ENCODE data around the gene SRPK2. TPM values are rescaled to one million over a fixed set of nuclear protein-coding genes. Genes with fewer than 3 reads are reported as not detected.

SRPK2 gene
- total RNA-seq, 1 experiment from 2014 or later = 59.8 TPM

DNA sequence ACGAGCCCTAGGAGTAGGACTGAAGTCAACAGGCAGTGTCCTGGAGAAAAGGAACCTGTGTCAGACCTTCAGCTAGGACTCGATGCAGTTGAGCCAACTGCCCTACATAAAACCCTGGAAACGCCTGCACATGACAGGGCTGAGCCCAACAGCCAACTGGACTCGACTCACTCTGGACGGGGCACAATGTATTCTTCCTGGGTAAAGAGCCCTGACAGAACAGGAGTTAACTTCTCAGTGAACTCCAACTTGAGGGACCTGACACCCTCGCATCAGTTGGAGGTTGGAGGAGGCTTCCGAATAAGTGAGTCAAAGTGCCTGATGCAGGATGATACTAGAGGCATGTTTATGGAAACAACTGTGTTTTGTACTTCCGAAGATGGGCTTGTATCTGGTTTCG lies 281.3 kb downstream of the SRPK2 start:
- DNase-seq (ENCODE audit: low spot score) = no peak
- intact Hi-C loops (cut with micrococcal nuclease; ENCODE audit: unreplicated experiment) = loop anchor here (5.0 kb wide), 2 partner anchors 125 to 185 kb away; no protein-coding TSS in a partner anchor
- H3K4me3 ChIP-seq (ENCODE audit: low read depth, low read length, poor library complexity, severe bottlenecking) = no peak overlapping the region
- TF ChIP-seq, protein P1, sequence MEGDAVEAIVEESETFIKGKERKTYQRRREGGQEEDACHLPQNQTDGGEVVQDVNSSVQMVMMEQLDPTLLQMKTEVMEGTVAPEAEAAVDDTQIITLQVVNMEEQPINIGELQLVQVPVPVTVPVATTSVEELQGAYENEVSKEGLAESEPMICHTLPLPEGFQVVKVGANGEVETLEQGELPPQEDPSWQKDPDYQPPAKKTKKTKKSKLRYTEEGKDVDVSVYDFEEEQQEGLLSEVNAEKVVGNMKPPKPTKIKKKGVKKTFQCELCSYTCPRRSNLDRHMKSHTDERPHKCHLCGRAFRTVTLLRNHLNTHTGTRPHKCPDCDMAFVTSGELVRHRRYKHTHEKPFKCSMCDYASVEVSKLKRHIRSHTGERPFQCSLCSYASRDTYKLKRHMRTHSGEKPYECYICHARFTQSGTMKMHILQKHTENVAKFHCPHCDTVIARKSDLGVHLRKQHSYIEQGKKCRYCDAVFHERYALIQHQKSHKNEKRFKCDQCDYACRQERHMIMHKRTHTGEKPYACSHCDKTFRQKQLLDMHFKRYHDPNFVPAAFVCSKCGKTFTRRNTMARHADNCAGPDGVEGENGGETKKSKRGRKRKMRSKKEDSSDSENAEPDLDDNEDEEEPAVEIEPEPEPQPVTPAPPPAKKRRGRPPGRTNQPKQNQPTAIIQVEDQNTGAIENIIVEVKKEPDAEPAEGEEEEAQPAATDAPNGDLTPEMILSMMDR (conservative IDR thresholded peaks at IDR 0.05; ENCODE audit: low read depth, low read length) = no peak
- TF ChIP-seq EZH2 (IDR thresholded peaks at IDR 0.05; ENCODE audit: borderline replicate concordance, low read depth, low read length, poor library complexity, severe bottlenecking) = no peak
- H3K9me3 ChIP-seq (ENCODE audit: low read depth, low read length, poor library complexity, severe bottlenecking) = no peaks in the 10 kb centered on the region
- CTCF ChIA-PET = no interaction called here
- POLR2A ChIA-PET (ENCODE audit: low non-redundant PET) = no interaction called here
- TSS peak; percentile 42 for BruUV-seq (replicated peaks)
- H3K27me3 ChIP-seq (replicated peaks; ENCODE audit: insufficient read depth, low read depth, low read length, poor library complexity) = no peaks in the 10 kb centered on the region
- peaks cover 94% of the 10 kb centered on the region for H3K36me3 ChIP-seq (ENCODE audit: insufficient read depth, low read length, poor library complexity, severe bottlenecking)
- H3K27ac ChIP-seq (ENCODE audit: low read depth, low read length, poor library complexity, severe bottlenecking) = peak overlapping the region; percentile 7
- peaks cover 16% of the 10 kb centered on the region for H3K4me1 ChIP-seq (ENCODE audit: insufficient read depth, low read length, poor library complexity, severe bottlenecking)

DNA sequence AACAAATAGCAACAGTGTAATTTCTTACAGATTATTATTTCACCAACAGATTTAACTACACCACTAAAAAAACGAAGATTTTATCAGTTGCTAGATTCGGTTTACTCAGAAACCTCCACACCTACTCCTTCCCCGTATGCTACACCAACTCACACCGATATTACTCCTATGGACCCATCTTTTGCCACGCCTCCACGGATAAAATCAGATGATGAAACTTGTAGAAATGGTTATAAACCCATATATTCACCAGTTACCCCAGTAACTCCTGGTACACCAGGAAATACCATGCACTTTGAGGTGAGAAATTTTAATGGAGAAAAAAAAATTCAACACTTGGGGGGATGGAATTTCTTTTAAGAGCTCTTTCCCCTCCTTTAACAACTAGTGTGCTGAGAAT lies 282.2 kb downstream of the SRPK2 start:
- CTCF ChIA-PET = no interaction called here
- H3K9me3 ChIP-seq (ENCODE audit: low read depth, low read length, poor library complexity, severe bottlenecking) = no peaks in the 10 kb centered on the region
- BruUV-seq (replicated peaks) = no TSS peak
- intact Hi-C loops (cut with micrococcal nuclease; ENCODE audit: unreplicated experiment) = loop anchor here (5.0 kb wide), 2 partner anchors 124 to 184 kb away; no protein-coding TSS in a partner anchor
- H3K4me1 ChIP-seq (ENCODE audit: insufficient read depth, low read length, poor library complexity, severe bottlenecking) = peaks cover 16% of the 10 kb centered on the region
- POLR2A ChIA-PET (ENCODE audit: low non-redundant PET) = interaction anchor here (0.6 kb wide), 1 partner anchor 93 kb away, joined by 3 read pairs; no protein-coding TSS in a partner anchor
- peak; percentile 11 for DNase-seq (ENCODE audit: low spot score)
- peak overlapping the region; percentile 64 for H3K27ac ChIP-seq (ENCODE audit: low read depth, low read length, poor library complexity, severe bottlenecking)
- no peak for TF ChIP-seq EZH2 (IDR thresholded peaks at IDR 0.05; ENCODE audit: borderline replicate concordance, low read depth, low read length, poor library complexity, severe bottlenecking)
- TF ChIP-seq, protein P1 (conservative IDR thresholded peaks at IDR 0.05; ENCODE audit: low read depth, low read length) = no peak
- peaks cover 92% of the 10 kb centered on the region for H3K36me3 ChIP-seq (ENCODE audit: insufficient read depth, low read length, poor library complexity, severe bottlenecking)
- no peak overlapping the region for H3K4me3 ChIP-seq (ENCODE audit: low read depth, low read length, poor library complexity, severe bottlenecking)
- no peaks in the 10 kb centered on the region for H3K27me3 ChIP-seq (replicated peaks; ENCODE audit: insufficient read depth, low read depth, low read length, poor library complexity)

DNA sequence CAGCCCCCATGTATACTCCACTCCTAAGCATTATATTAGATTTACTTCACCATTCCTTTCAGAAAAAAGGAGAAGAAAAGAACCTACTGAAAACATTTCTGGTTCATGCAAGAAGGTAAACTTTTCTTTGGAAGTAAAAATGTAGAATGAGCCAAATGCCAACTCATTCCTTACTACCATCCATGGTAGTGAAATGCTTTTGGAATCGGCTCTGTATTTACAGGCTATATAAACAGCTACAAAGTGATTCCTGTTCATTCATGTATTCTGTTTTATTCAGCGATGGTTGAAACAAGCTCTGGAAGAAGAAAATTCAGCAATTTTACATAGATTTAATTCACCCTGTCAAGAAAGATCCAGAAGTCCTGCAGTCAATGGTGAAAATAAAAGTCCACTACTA lies 283.1 kb downstream of the SRPK2 start:
- Histone ChIP-seq H3K27me3 (replicated peaks; ENCODE audit: insufficient read depth, low read depth, low read length, poor library complexity) (no peaks in the 10 kb centered on the region), H3K9me3 (ENCODE audit: low read depth, low read length, poor library complexity, severe bottlenecking) (no peaks in the 10 kb centered on the region), H3K27ac (ENCODE audit: low read depth, low read length, poor library complexity, severe bottlenecking) (peak overlapping the region; percentile 64), H3K36me3 (ENCODE audit: insufficient read depth, low read length, poor library complexity, severe bottlenecking) (peaks cover 89% of the 10 kb centered on the region), H3K4me1 (ENCODE audit: insufficient read depth, low read length, poor library complexity, severe bottlenecking) (peaks cover 16% of the 10 kb centered on the region), H3K4me3 (ENCODE audit: low read depth, low read length, poor library complexity, severe bottlenecking) (no peak overlapping the region)
- intact Hi-C loops (cut with micrococcal nuclease; ENCODE audit: unreplicated experiment) = loop anchor here (5.0 kb wide), 2 partner anchors 123 to 183 kb away; no protein-coding TSS in a partner anchor
- POLR2A ChIA-PET (ENCODE audit: low non-redundant PET) = no interaction called here
- TF ChIP-seq, protein P1 (conservative IDR thresholded peaks at IDR 0.05; ENCODE audit: low read depth, low read length) = no peak
- no peak for TF ChIP-seq EZH2 (IDR thresholded peaks at IDR 0.05; ENCODE audit: borderline replicate concordance, low read depth, low read length, poor library complexity, severe bottlenecking)
- CTCF ChIA-PET = no interaction called here
- DNase-seq (ENCODE audit: low spot score) = no peak
- BruUV-seq (replicated peaks) = no TSS peak
